NB4 (cell line): ENCODE results near the gene JCAD.

Experiments
- POLR2A ChIP-seq: IDR thresholded peaks from 2 replicates; pipeline ENCODE4 v1.6.1; 2011; ENCODE audit warnings: mild to moderate bottlenecking; ENCODE audit not compliant: insufficient read length; ENCODE audit errors: extremely low read depth
- TF ChIP-seq, protein P1 (sequence below): IDR thresholded peaks from one replicate; pipeline ENCODE4 v1.5.1; 2012; ENCODE audit warnings: low read depth, low read length

- TF ChIP-seq, protein P1, sequence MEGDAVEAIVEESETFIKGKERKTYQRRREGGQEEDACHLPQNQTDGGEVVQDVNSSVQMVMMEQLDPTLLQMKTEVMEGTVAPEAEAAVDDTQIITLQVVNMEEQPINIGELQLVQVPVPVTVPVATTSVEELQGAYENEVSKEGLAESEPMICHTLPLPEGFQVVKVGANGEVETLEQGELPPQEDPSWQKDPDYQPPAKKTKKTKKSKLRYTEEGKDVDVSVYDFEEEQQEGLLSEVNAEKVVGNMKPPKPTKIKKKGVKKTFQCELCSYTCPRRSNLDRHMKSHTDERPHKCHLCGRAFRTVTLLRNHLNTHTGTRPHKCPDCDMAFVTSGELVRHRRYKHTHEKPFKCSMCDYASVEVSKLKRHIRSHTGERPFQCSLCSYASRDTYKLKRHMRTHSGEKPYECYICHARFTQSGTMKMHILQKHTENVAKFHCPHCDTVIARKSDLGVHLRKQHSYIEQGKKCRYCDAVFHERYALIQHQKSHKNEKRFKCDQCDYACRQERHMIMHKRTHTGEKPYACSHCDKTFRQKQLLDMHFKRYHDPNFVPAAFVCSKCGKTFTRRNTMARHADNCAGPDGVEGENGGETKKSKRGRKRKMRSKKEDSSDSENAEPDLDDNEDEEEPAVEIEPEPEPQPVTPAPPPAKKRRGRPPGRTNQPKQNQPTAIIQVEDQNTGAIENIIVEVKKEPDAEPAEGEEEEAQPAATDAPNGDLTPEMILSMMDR = no peak
- no peak for TF ChIP-seq POLR2A
These were observed 30.1 kb downstream of the JCAD start for GRCh38 chr10:30029164-30029871.
